ENCODE results near the gene PPP2R1B. TPM values are rescaled to one million over a fixed set of nuclear protein-coding genes. Genes with fewer than 3 reads are reported as not detected.
"Not testable (repeated sequence)": the region's sequence is repeated elsewhere in the genome, so short reads cannot be mapped to it uniquely, and the experiment has no call there.

Gene PPP2R1B
- total RNA-seq, 1 donor from 2014 or later, result 37.9 TPM

- DNase-seq (no peak), ATAC-seq (ENCODE audit: low read depth) (no peak)
- Mint-ChIP-seq H3K27ac (no peak overlapping the region), H3K27me3 (no peaks in the 10 kb centered on the region), H3K4me3 (no peak overlapping the region), H3K36me3 (ENCODE audit: low read depth) (peaks cover 33% of the 10 kb centered on the region), H3K9me3 (no peaks in the 10 kb centered on the region), H3K4me1 (peaks cover 1% of the 10 kb centered on the region)
- no peak for TF ChIP-seq CTCF (IDR thresholded peaks at IDR 0.05)
- ChIA-PET POLR2A (no interaction called here), CTCF (interaction anchor here (1.5 kb wide), 1 partner anchor 9 kb away, joined by 5 read pairs; no protein-coding TSS in a partner anchor)
- intact Hi-C loops (cut with micrococcal nuclease), result no loop called here
Observed at GRCh38 chr11:111785886-111786412, 19.8 kb upstream of the PPP2R1B start.

GRCh38 chr11:111785076-111785475 is 18.9 kb upstream of the PPP2R1B start:
- Mint-ChIP-seq H3K27me3 (no peaks in the 10 kb centered on the region), H3K27ac (no peak overlapping the region), H3K4me1 (peaks cover 1% of the 10 kb centered on the region), H3K36me3 (ENCODE audit: low read depth) (peaks cover 30% of the 10 kb centered on the region), H3K4me3 (no peak overlapping the region), H3K9me3 (no peaks in the 10 kb centered on the region)
- POLR2A ChIA-PET, result no interaction called here
- no peak for DNase-seq
- CTCF ChIA-PET, result interaction anchor here (1.5 kb wide), 1 partner anchor 8 kb away, joined by 5 read pairs; no protein-coding TSS in a partner anchor
- ATAC-seq (ENCODE audit: low read depth), result no peak
- intact Hi-C loops (cut with micrococcal nuclease), result no loop called here
- TF ChIP-seq CTCF (IDR thresholded peaks at IDR 0.05), result no peak

GRCh38 chr11:111784311-111784710 is 18.1 kb upstream of the PPP2R1B start:
- ATAC-seq (ENCODE audit: low read depth); POLR2A ChIA-PET; H3K4me1 Mint-ChIP-seq; CTCF ChIA-PET; DNase-seq; intact Hi-C loops (cut with micrococcal nuclease); H3K27ac Mint-ChIP-seq; H3K4me3 Mint-ChIP-seq; H3K9me3 Mint-ChIP-seq; H3K27me3 Mint-ChIP-seq: not testable (repeated sequence)
- H3K36me3 Mint-ChIP-seq (ENCODE audit: low read depth), result peaks cover 30% of the 10 kb centered on the region

- ChIA-PET POLR2A (no interaction called here), CTCF (no interaction called here)
- no peak for ATAC-seq (ENCODE audit: low read depth)
- H3K36me3 Mint-ChIP-seq (ENCODE audit: low read depth), result peaks cover 30% of the 10 kb centered on the region
- no peak for TF ChIP-seq CTCF (IDR thresholded peaks at IDR 0.05)
- intact Hi-C loops (cut with micrococcal nuclease), result no loop called here
- no peak overlapping the region for H3K4me3 Mint-ChIP-seq
- no peaks in the 10 kb centered on the region for H3K9me3 Mint-ChIP-seq
- no peaks in the 10 kb centered on the region for H3K27me3 Mint-ChIP-seq
- DNase-seq, result no peak
- no peak overlapping the region for H3K27ac Mint-ChIP-seq
- H3K4me1 Mint-ChIP-seq, result peaks cover 4% of the 10 kb centered on the region
Observed at GRCh38 chr11:111782109-111782741, 16.0 kb upstream of the PPP2R1B start.

- Mint-ChIP-seq H3K9me3 (no peaks in the 10 kb centered on the region), H3K4me3 (no peak overlapping the region), H3K27ac (no peak overlapping the region), H3K4me1 (peaks cover 23% of the 10 kb centered on the region), H3K27me3 (no peaks in the 10 kb centered on the region), H3K36me3 (ENCODE audit: low read depth) (peaks cover 8% of the 10 kb centered on the region)
- CTCF ChIA-PET, result interaction anchor here (1.2 to 7.5 kb wide), 6 partner anchors 63 to 213 kb away, joined by 3 to 71 read pairs (median 4); no protein-coding TSS in a partner anchor
- intact Hi-C loops (cut with micrococcal nuclease), result loop anchor here (5.0 to 10.0 kb wide), 2 partner anchors 497 to 1344 kb away; no protein-coding TSS in a partner anchor
- ATAC-seq (ENCODE audit: low read depth) (no peak), DNase-seq (no peak)
- POLR2A ChIA-PET, result interaction anchor here (1.4 kb wide), 1 partner anchor 177 kb away, joined by 3 read pairs; the partner anchor contains the start of gene SIK2
- TF ChIP-seq CTCF (IDR thresholded peaks at IDR 0.05), result no peak
Observed at GRCh38 chr11:111779118-111779517, 12.9 kb upstream of the PPP2R1B start.

Measured in activated B cell treated with CpG ODN at 0.5 μM for 24 hours (primary cell).